GM20000 (cell line): ENCODE data around the gene PPP1CC.
"Not testable (repeated sequence)": the region's sequence is repeated elsewhere in the genome, so short reads cannot be mapped to it uniquely, and the experiment has no call there.

ENCODE experiments used
- DNase-seq: peaks from one replicate; pipeline ENCODE4 v3.0.0; 2012; ENCODE audit warnings: low spot score
- CTCF ChIP-seq: IDR thresholded peaks from 2 replicates; pipeline ENCODE4 v1.5.1; 2012; ENCODE audit warnings: mild to moderate bottlenecking, control low read depth; ENCODE audit errors: extremely low read depth, missing control alignments

The PPP1CC gene

GRCh38 chr12:110725267-110725666 lies 17.4 kb downstream of the PPP1CC start:
- TF ChIP-seq CTCF = no peak
- DNase-seq = no peak

GRCh38 chr12:110722892-110723291 lies 19.8 kb downstream of the PPP1CC start:
- DNase-seq = not testable (repeated sequence)

- DNase-seq = no peak
- no peak for TF ChIP-seq CTCF
These were observed 21.1 kb downstream of the PPP1CC start for GRCh38 chr12:110721570-110721969.

- DNase-seq = no peak
- TF ChIP-seq CTCF = no peak
These were observed 22.2 kb downstream of the PPP1CC start for GRCh38 chr12:110720516-110720915.

- TF ChIP-seq CTCF = no peak
- no peak for DNase-seq
These were observed 24.3 kb downstream of the PPP1CC start for GRCh38 chr12:110718222-110718908.

- TF ChIP-seq CTCF = no peak
- DNase-seq = no peak
These were observed 25.7 kb downstream of the PPP1CC start for GRCh38 chr12:110717037-110717436.

- TF ChIP-seq CTCF = no peak
- DNase-seq = no peak
These were observed 33.8 kb downstream of the PPP1CC start for GRCh38 chr12:110708917-110709316.

- TF ChIP-seq CTCF = no peak
- DNase-seq = no peak
These were observed 37.4 kb downstream of the PPP1CC start for GRCh38 chr12:110705309-110705708.
